Esophagus muscularis mucosa (tissue), 4 donors: ENCODE measurements around the gene LGI1. TPM values are rescaled to one million over a fixed set of nuclear protein-coding genes. Genes with fewer than 3 reads are reported as not detected.

Source experiments
- DNase-seq: peaks from one replicate; pipeline ENCODE4 v3.0.0-alpha.2; 2017; ENCODE audit errors: extremely low spot score
- H3K27ac ChIP-seq, 4 donors: fragments of 200-600 bp; sonication (generic); replicated peaks in 1 of 4; 1 replicate in 3 of 4; 2 replicates in 1 of 4; pipeline ENCODE4 v1.5.1; 2016 to 2019; ENCODE audit warnings: mild to moderate bottlenecking in 1 of 4
- H3K27me3 ChIP-seq, 4 donors: fragments of 200-600 bp; sonication (generic); one replicate each; pipeline versions ENCODE4 v1.5.1 to v1.6.0; 2016 to 2019
- H3K36me3 ChIP-seq, 4 donors: fragments of 200-600 bp; sonication (generic); one replicate each; pipeline ENCODE4 v1.5.1; 2016 to 2019
- H3K4me1 ChIP-seq, 4 donors: fragments of 200-600 bp; sonication (generic); one replicate each; pipeline ENCODE4 v1.5.1; 2016 to 2019
- H3K4me3 ChIP-seq, 4 donors: fragments of 200-600 bp; sonication (generic); 1 replicate in 2 of 4; 2 replicates in 2 of 4; pipeline ENCODE4 v1.5.1; 2016 to 2019; ENCODE audit warnings: mild to moderate bottlenecking in 4 of 4, moderate library complexity in 1 of 4
- H3K9me3 ChIP-seq, 4 donors: fragments of 200-600 bp; sonication (generic); 1 replicate in 3 of 4; 2 replicates in 1 of 4; pipeline ENCODE4 v1.5.1; 2016 to 2019
- EP300 ChIP-seq: sonication (generic); formaldehyde crosslinking; IDR thresholded peaks from one replicate; pipeline ENCODE4 v1.6.1; 2017; ENCODE audit warnings: antibody characterized with exemption
- POLR2A ChIP-seq: fragments of 450-650 bp; IDR thresholded peaks from one replicate; pipeline ENCODE4 v1.6.1; 2017; ENCODE audit warnings: antibody characterized with exemption, moderate library complexity, mild to moderate bottlenecking, low read depth
- POLR2AphosphoS5 ChIP-seq, 2 donors: sonication (generic); formaldehyde crosslinking; IDR thresholded peaks; one replicate each; pipeline ENCODE4 v1.6.1; 2017; ENCODE audit warnings: antibody characterized with exemption in 2 of 2
- WGBS: methylation state at CpG from one replicate; pipeline ENCODE4 v1.1.5; 2018; 5-methylcytosine and 5-hydroxymethylcytosine counted together
- intact Hi-C: fragments of 100-400 bp; cut with DNase I; formaldehyde crosslinking; loops from one replicate; pipeline ENCODE4 v1.15.1; 2023
- total RNA-seq, 4 donors: library from RNA; depleted of rRNA; stranded (reverse); fragments of >200 nt; gene quantifications; one replicate each; pipeline versions ENCODE4 v1.1.0 to v1.2.1, GENCODE V29; 2016
- TF ChIP-seq, protein P1 (sequence below), 3 experiments: fragments of 200-600 bp in 2 of 3; fragments of 450-650 bp in 1 of 3; sonication (generic) in 2 of 3; IDR thresholded peaks; one replicate each; pipeline ENCODE4 v1.5.1; 2017 to 2019; ENCODE audit warnings: antibody characterized with exemption in 3 of 3, mild to moderate bottlenecking in 2 of 3, moderate library complexity in 1 of 3

Gene LGI1
- total RNA-seq, 4 donors from 2014 or later: 0.17 to 0.69 (median 0.32) TPM; not detected in 1

DNA sequence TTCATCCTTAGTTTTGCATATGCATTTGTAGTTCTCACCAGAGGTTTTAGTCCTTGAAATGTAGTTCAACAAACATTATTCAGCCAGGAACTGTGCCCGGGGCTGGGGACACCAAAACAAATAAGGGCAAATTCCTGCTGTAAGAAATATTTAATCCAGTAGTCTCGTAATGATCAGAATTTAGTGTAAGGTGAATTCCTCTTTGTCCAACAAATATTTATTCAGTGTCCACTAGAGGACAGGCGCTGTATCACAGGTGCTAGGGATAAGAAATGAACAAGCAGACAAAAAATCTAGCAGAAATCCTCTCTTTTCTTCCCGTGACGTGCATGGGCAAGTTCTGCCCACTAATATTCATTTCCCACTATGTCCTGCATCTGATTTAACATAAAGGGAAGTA, 17.6 kb downstream of the LGI1 start:
- intact Hi-C loops: no loop called here
- H3K4me1 ChIP-seq: no peaks in the 10 kb centered on the region
- H3K4me3 ChIP-seq: no peak overlapping the region
- no peak for TF ChIP-seq EP300
- TF ChIP-seq POLR2A: no peak
- DNase-seq: no peak
- H3K27me3 ChIP-seq: peaks cover 0 to 5% (median 0%) of the 10 kb centered on the region in 4 donors
- no peaks in the 10 kb centered on the region for H3K36me3 ChIP-seq
- H3K9me3 ChIP-seq: no peaks in the 10 kb centered on the region
- H3K27ac ChIP-seq: no peak overlapping the region
- WGBS: 84% methylated on average over 5 of the region's 5 CpGs

DNA sequence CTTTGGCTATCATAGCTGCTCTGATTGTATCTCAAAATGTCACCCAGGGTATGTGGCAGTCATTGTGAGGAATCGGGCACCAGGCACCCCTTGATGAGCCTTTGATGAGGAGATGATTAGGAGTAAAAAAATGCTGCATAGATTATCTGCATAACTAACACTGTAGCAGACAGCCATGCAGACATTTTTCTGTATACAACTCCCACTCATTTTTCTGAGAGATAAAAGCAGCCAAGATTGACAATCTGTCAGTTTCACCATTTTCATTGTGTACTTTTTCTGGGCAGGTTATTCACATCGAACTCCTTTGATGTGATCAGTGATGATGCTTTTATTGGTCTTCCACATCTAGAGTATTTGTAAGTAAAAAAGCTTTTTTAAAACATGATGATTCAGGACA, 19.4 kb downstream of the LGI1 start:
- TF ChIP-seq POLR2A: no peak
- TF ChIP-seq POLR2AphosphoS5 (IDR thresholded peaks at IDR 0.05): no peak
- TF ChIP-seq, protein P1, sequence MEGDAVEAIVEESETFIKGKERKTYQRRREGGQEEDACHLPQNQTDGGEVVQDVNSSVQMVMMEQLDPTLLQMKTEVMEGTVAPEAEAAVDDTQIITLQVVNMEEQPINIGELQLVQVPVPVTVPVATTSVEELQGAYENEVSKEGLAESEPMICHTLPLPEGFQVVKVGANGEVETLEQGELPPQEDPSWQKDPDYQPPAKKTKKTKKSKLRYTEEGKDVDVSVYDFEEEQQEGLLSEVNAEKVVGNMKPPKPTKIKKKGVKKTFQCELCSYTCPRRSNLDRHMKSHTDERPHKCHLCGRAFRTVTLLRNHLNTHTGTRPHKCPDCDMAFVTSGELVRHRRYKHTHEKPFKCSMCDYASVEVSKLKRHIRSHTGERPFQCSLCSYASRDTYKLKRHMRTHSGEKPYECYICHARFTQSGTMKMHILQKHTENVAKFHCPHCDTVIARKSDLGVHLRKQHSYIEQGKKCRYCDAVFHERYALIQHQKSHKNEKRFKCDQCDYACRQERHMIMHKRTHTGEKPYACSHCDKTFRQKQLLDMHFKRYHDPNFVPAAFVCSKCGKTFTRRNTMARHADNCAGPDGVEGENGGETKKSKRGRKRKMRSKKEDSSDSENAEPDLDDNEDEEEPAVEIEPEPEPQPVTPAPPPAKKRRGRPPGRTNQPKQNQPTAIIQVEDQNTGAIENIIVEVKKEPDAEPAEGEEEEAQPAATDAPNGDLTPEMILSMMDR (IDR thresholded peaks at IDR 0.05): no peak
- no peak for TF ChIP-seq EP300
- H3K4me3 ChIP-seq: no peak overlapping the region
- no peak for DNase-seq
- intact Hi-C loops: no loop called here
- H3K9me3 ChIP-seq: no peaks in the 10 kb centered on the region
- WGBS: 44% methylated on average over 2 of the region's 2 CpGs
- no peaks in the 10 kb centered on the region for H3K4me1 ChIP-seq
- peaks cover 0 to 5% (median 0%) of the 10 kb centered on the region in 4 donors for H3K27me3 ChIP-seq
- no peaks in the 10 kb centered on the region for H3K36me3 ChIP-seq
- no peak overlapping the region for H3K27ac ChIP-seq

DNA sequence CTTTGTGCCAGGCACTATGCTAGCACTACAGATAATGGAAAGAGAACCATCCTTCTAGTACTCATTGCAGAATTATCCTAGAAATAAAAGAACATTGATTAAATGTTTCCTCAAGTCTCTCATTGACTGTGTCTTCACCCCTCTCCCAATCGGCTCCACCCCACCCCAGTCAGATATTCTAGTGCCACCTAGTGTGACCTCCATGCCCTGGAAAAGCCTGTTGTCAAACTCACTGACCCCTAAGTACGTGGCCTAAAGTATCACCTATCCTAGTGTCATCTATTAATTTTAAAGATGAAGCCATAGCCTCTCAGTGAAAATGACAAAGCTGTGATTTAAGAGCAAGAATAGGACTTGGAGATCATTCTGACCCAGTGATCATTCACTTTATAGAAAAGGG, 26.3 kb downstream of the LGI1 start:
- whole genome bisulfite sequencing: 65% methylated on average over 2 of the region's 2 CpGs
- no peak for DNase-seq
- intact Hi-C loops: no loop called here
- Histone ChIP-seq H3K27ac (no peak overlapping the region), H3K27me3 (no peaks in the 10 kb centered on the region), H3K4me1 (no peaks in the 10 kb centered on the region), H3K9me3 (no peaks in the 10 kb centered on the region), H3K4me3 (no peak overlapping the region), H3K36me3 (no peaks in the 10 kb centered on the region)
- TF ChIP-seq, protein P1 (IDR thresholded peaks at IDR 0.05): no peak
- TF ChIP-seq EP300 (no peak), POLR2AphosphoS5 (IDR thresholded peaks at IDR 0.05) (no peak), POLR2A (no peak)

DNA sequence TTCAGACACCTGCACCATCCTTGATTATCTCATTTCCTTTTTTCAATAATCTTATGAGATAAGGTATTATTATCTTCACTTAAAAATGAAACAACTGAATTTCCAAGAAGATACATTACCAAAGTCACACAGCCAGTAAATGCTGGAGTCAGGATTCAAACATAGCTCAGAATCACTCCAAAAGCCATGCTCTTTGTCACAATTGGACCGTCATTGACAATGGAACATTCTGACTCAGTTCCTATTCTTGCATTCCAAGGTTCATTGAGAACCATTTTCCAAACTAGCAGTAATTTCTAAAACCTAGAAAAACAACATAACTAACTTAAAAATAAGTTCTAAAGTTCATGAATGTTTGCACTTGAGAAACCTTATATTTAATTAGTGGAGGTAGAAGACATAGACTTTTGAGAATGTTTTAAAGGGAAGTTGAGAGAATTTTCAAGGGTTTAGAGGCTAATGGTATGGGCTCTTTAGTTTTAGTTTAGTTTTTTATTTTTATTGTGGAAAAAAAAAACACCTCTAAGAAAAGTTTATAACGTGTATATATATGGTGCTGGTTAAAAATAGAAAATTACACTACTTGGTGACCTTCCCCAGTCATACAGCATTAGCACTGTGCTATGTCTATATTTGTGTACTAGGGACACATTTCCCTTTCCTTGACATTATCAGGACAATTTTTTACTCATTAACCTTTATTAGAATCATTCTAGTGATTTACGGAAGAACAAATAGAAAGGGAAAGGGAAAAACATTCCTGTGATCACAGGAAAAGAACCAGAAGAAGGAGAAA, 30.9 kb downstream of the LGI1 start:
- intact Hi-C loops: no loop called here
- TF ChIP-seq POLR2A (no peak), EP300 (no peak), POLR2AphosphoS5 (IDR thresholded peaks at IDR 0.05) (no peak)
- TF ChIP-seq, protein P1 (IDR thresholded peaks at IDR 0.05): no peak

DNA sequence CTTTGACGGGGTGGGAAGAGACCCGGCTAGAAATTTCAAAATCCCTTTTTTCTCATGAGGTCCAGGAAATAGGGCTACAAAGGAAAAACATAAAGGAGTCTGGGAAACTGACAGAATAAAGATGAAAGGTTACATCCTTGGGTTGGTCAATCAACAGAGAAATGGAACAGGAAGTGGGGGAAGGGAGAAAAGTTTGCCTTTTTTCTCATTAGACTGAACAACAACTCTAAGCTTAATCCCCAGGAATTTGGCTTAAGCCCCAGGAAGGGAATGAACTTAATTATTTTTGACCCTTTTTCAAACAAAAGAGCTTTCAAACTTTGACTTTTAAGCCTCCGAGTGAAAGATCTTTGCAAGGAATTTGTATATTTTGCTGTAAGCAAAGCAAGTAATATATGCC, 32.7 kb downstream of the LGI1 start:
- Histone ChIP-seq H3K4me3 (no peak overlapping the region), H3K36me3 (no peaks in the 10 kb centered on the region), H3K27ac (no peak overlapping the region), H3K4me1 (no peaks in the 10 kb centered on the region), H3K27me3 (peaks cover 0 to 8% (median 0%) of the 10 kb centered on the region in 4 donors), H3K9me3 (no peaks in the 10 kb centered on the region)
- 47% methylated on average over 3 of the region's 3 CpGs for WGBS
- TF ChIP-seq EP300 (no peak), POLR2A (no peak), POLR2AphosphoS5 (IDR thresholded peaks at IDR 0.05) (no peak)
- TF ChIP-seq, protein P1 (IDR thresholded peaks at IDR 0.05): no peak
- intact Hi-C loops: no loop called here
- no peak for DNase-seq

More for the DNA sequence above, 30.9 kb downstream of the LGI1 start:
- H3K27me3 ChIP-seq: peaks cover 0 to 5% (median 0%) of the 10 kb centered on the region in 4 donors
- H3K27ac ChIP-seq: no peak overlapping the region
- no peak for DNase-seq
- no peaks in the 10 kb centered on the region for H3K9me3 ChIP-seq
- H3K4me3 ChIP-seq: no peak overlapping the region
- no peaks in the 10 kb centered on the region for H3K4me1 ChIP-seq
- whole genome bisulfite sequencing: 83% methylated on average over 3 of the region's 3 CpGs
- H3K36me3 ChIP-seq: no peaks in the 10 kb centered on the region
